CD4-positive, alpha-beta memory T cell (primary cell): ENCODE results near the gene LMNA. TPM values are rescaled to one million over a fixed set of nuclear protein-coding genes. Genes with fewer than 3 reads are reported as not detected.
A peak's percentile ranks its signal among the peaks of the same experiment; 100 is the strongest.

ENCODE experiments used
- CTCF ChIA-PET: fragments of 350-600 bp; sonication (Branson Sonifier 250); formaldehyde crosslinking; loops from one replicate; lab custom pipeline; 2021; ENCODE audit warnings: inconsistent platforms; ENCODE audit not compliant: partially characterized antibody; lab: Charles Lee
- POLR2A ChIA-PET: fragments of 350-600 bp; sonication (Branson Sonifier 250); formaldehyde crosslinking; loops from one replicate; lab custom pipeline; 2021; ENCODE audit not compliant: partially characterized antibody; lab: Charles Lee
- DNase-seq, 5 donors: peaks; one replicate each; pipeline versions ENCODE4 v3.0.0 to v3.0.0-alpha.2; 2020 to 2022; ENCODE audit warnings: mixed read lengths in 1 of 5
- H3K27ac ChIP-seq: one replicate; pipeline ENCODE4 v1.7.0; 2013; ENCODE audit warnings: low read depth, low read length
- H3K27me3 ChIP-seq: 2 replicates; pipeline ENCODE4 v1.7.0; 2013; ENCODE audit warnings: mild to moderate bottlenecking, low read length, moderate library complexity; ENCODE audit not compliant: insufficient read depth
- H3K36me3 ChIP-seq: 2 replicates; pipeline ENCODE4 v1.7.0; 2013; ENCODE audit warnings: mild to moderate bottlenecking, low read length, moderate library complexity; ENCODE audit not compliant: insufficient read depth
- H3K4me1 ChIP-seq: 2 replicates; pipeline ENCODE4 v1.7.0; 2013; ENCODE audit warnings: mild to moderate bottlenecking, low read length, moderate library complexity; ENCODE audit not compliant: insufficient read depth
- H3K4me3 ChIP-seq, 2 donors: one replicate each; pipeline ENCODE4 v1.7.0; 2013; ENCODE audit warnings: low read length in 2 of 2, mild to moderate bottlenecking in 1 of 2
- H3K9me3 ChIP-seq, 2 donors: one replicate each; pipeline ENCODE4 v1.7.0; 2013; ENCODE audit warnings: low read length in 2 of 2, control low read depth in 1 of 2; ENCODE audit not compliant: control insufficient read depth in 1 of 2
- H3K27ac Mint-ChIP-seq, 7 donors: one replicate each; pipeline ENCODE4 v1.8.0; 2020 to 2021; ENCODE audit warnings: mixed read lengths in 7 of 7, mild to moderate bottlenecking in 6 of 7, inconsistent platforms in 3 of 7, moderate library complexity in 3 of 7
- H3K27me3 Mint-ChIP-seq, 2 donors: one replicate each; pipeline ENCODE4 v1.8.0; 2020 to 2021; ENCODE audit warnings: mixed read lengths in 2 of 2
- H3K36me3 Mint-ChIP-seq, 2 donors: one replicate each; pipeline ENCODE4 v1.8.0; 2020 to 2021; ENCODE audit warnings: mixed read lengths in 2 of 2, inconsistent platforms in 1 of 2, mild to moderate bottlenecking in 1 of 2
- H3K4me1 Mint-ChIP-seq, 4 donors: one replicate each; pipeline ENCODE4 v1.8.0; 2020 to 2021; ENCODE audit warnings: mixed read lengths in 4 of 4, mild to moderate bottlenecking in 1 of 4
- H3K4me3 Mint-ChIP-seq, 8 donors: one replicate each; pipeline ENCODE4 v1.8.0; 2020 to 2021; ENCODE audit warnings: mixed read lengths in 8 of 8, mild to moderate bottlenecking in 7 of 8, moderate library complexity in 6 of 8, inconsistent platforms in 3 of 8
- H3K9me3 Mint-ChIP-seq, 8 donors: one replicate each; pipeline ENCODE4 v1.8.0; 2020 to 2021; ENCODE audit warnings: mixed read lengths in 8 of 8, mild to moderate bottlenecking in 5 of 8, inconsistent platforms in 3 of 8, moderate library complexity in 1 of 8
- intact Hi-C: fragments of 100-400 bp; cut with micrococcal nuclease; formaldehyde crosslinking; loops from one replicate; pipeline ENCODE4 v1.15.1; 2023
- polyA plus RNA-seq, 2 donors: library from polyadenylated mRNA; unstranded; fragments of 300-500 nt; fragmentation: Illumina TruSeq; gene quantifications; one replicate each; pipeline ENCODE4 v1.2.3, GENCODE V29; 2021
- total RNA-seq, 2 experiments: library from RNA; stranded (reverse); gene quantifications; one replicate each; pipeline ENCODE4 v1.2.3, GENCODE V29; 2021

LMNA gene
- total and polyA plus RNA-seq, 4 experiments from 2014 or later: 19.1 to 47.1 (median 31.7) TPM

DNA sequence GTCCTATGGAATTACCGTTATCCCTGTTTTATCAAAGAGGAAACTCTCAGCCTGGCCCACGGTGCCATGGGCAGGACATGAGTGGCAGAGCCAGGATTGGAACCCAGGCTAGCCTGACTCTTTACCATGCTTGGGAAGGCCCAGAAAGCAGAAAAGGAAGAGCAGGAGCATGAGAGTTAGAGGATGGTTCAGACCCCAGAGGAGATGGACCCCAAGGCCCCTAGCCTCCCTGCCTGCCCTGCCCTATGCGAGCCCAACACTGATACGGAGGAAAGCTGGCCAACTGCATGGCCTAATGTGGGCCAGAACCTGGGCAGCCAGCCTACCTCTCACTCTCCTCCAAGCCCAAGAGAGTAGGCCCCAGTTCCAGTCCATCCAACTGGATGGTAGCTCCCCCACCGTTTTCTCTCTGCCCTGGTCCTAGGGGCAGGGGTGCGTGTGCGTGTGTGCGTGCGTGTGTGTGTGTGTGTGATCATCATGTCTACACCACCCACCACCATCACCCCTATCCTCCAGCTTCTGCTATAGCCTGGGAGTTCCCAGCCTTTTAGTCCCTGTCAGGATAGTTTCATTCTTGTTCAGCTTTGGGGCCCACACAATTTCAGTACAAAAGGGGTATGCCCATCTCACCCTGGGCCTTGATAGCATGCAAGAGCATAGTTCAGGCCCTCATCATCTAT is 16.9 kb upstream of the LMNA start:
- peaks cover 3 to 4% of the 10 kb centered on the region in 2 donors for H3K27me3 Mint-ChIP-seq
- Histone ChIP-seq H3K4me3 (no peak overlapping the region), H3K36me3 (no peaks in the 10 kb centered on the region)

DNA sequence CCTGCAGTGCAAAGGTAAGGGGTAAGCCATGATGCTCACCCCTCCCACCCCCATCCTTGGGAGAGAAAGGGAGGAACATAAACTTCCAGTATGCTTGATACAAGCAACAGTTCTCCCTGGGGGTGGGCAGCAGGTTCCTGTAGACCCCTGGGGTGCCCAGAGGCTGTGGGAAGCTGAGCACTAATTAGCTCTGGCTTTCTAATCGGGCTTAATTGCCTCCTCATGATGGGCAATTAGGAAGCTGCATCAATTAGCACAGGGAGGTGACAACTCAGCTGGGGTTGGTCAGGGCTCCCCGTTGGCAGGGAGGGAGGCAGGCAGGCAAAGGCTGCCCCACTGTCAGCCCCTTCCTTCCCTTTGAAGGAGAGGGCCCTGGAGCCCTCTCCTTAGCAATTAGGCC is 15.7 kb upstream of the LMNA start:
- peak in 1 of 5 donors; percentile 39 for DNase-seq
- ChIA-PET POLR2A (interaction anchor here (1.2 to 19.7 kb wide), 2 partner anchors 23 to 114 kb away, joined by 5 to 527 read pairs; partner anchors contain the start of genes LMNA and PMF1), CTCF (interaction anchor here (1.5 to 18.7 kb wide), 5 partner anchors 8 to 126 kb away, joined by 3 to 716 read pairs (median 121); partner anchors contain the start of gene LMNA)
- Histone ChIP-seq H3K36me3 (no peaks in the 10 kb centered on the region), H3K27me3 (no peaks in the 10 kb centered on the region), H3K9me3 (no peaks in the 10 kb centered on the region), H3K4me1 (peaks cover 49% of the 10 kb centered on the region), H3K4me3 (no peak overlapping the region), H3K27ac (peak overlapping the region; percentile 78)
- H3K27ac Mint-ChIP-seq: peak overlapping the region; percentile 90 to 100 (median 99)
- peaks cover 0 to 4% of the 10 kb centered on the region in 2 donors for H3K36me3 Mint-ChIP-seq
- peaks cover 51 to 77% (median 60%) of the 10 kb centered on the region in 4 donors for H3K4me1 Mint-ChIP-seq
- H3K27me3 Mint-ChIP-seq: peaks cover 1 to 4% of the 10 kb centered on the region in 2 donors
- peaks cover 0 to 3% (median 0%) of the 10 kb centered on the region in 8 donors for H3K9me3 Mint-ChIP-seq
- no peak overlapping the region for H3K4me3 Mint-ChIP-seq
- intact Hi-C loops: loop anchor here (10.0 kb wide), 1 partner anchor 406 kb away; the partner anchor contains the start of gene MEF2D

More for the DNA sequence above, 16.9 kb upstream of the LMNA start:
- peak in 1 of 5 donors; percentile 53 for DNase-seq
- intact Hi-C loops: loop anchor here (2.0 to 10.0 kb wide), 2 partner anchors 17 to 407 kb away; partner anchors contain the start of genes LMNA and MEF2D
- Mint-ChIP-seq H3K4me1 (peaks cover 42 to 66% (median 51%) of the 10 kb centered on the region in 4 donors), H3K36me3 (peaks cover 0 to 4% of the 10 kb centered on the region in 2 donors), H3K9me3 (peaks cover 0 to 3% (median 0%) of the 10 kb centered on the region in 8 donors), H3K27ac (peak overlapping the region; percentile 90 to 100 (median 99)), H3K4me3 (peak overlapping the region in 4 of 8 donors; percentile 57 to 85 (median 82))
- no peaks in the 10 kb centered on the region for H3K27me3 ChIP-seq
- POLR2A ChIA-PET: interaction anchor here (1.0 to 19.7 kb wide), 6 partner anchors 8 to 185 kb away, joined by 3 to 527 read pairs (median 4); partner anchors contain the start of genes LMNA, PMF1 and SMG5
- H3K27ac ChIP-seq: peak overlapping the region; percentile 78
- peaks cover 38% of the 10 kb centered on the region for H3K4me1 ChIP-seq
- CTCF ChIA-PET: interaction anchor here (0.8 to 18.7 kb wide), 11 partner anchors 9 to 159 kb away, joined by 3 to 716 read pairs (median 8); partner anchors contain the start of genes LMNA, PMF1 and SEMA4A
- H3K9me3 ChIP-seq: no peaks in the 10 kb centered on the region

DNA sequence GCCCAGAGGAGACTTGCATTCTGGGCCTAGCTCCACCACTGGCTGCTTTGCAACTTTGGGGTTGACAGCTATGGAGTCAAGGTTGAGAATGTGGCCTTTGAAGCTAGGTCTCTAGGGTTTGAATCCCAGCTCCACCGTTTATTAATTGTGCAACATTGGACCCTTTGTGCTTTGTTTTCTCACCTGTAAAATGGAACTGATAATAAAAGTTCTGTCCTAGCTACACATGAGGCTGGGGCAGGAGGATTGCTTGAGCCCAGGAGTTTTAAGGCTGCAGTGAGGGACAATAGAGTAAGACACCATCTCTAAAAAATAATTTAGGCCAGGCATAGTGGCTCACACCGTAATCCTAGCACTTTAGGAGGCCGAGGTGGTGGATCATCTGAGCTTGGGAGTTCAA is 15.2 kb upstream of the LMNA start:
- H3K4me3 ChIP-seq: no peak overlapping the region
- no peaks in the 10 kb centered on the region for H3K36me3 ChIP-seq
- Mint-ChIP-seq H3K9me3 (peaks cover 0 to 3% (median 0%) of the 10 kb centered on the region in 8 donors), H3K4me1 (peaks cover 55 to 82% (median 64%) of the 10 kb centered on the region in 4 donors), H3K27ac (peak overlapping the region; percentile 86 to 100 (median 90)), H3K4me3 (no peak overlapping the region), H3K27me3 (peaks cover 0 to 4% of the 10 kb centered on the region in 2 donors), H3K36me3 (peaks cover 0 to 4% of the 10 kb centered on the region in 2 donors)
- no peak for DNase-seq
- H3K27ac ChIP-seq: no peak overlapping the region
- H3K4me1 ChIP-seq: peaks cover 54% of the 10 kb centered on the region
- POLR2A ChIA-PET: interaction anchor here (1.2 to 19.7 kb wide), 2 partner anchors 23 to 114 kb away, joined by 5 to 527 read pairs; partner anchors contain the start of genes LMNA and PMF1
- intact Hi-C loops: loop anchor here (10.0 kb wide), 1 partner anchor 406 kb away; the partner anchor contains the start of gene MEF2D
- no peaks in the 10 kb centered on the region for H3K9me3 ChIP-seq
- H3K27me3 ChIP-seq: no peaks in the 10 kb centered on the region
- CTCF ChIA-PET: interaction anchor here (1.5 to 18.7 kb wide), 5 partner anchors 8 to 125 kb away, joined by 3 to 716 read pairs (median 121); partner anchors contain the start of gene LMNA

DNA sequence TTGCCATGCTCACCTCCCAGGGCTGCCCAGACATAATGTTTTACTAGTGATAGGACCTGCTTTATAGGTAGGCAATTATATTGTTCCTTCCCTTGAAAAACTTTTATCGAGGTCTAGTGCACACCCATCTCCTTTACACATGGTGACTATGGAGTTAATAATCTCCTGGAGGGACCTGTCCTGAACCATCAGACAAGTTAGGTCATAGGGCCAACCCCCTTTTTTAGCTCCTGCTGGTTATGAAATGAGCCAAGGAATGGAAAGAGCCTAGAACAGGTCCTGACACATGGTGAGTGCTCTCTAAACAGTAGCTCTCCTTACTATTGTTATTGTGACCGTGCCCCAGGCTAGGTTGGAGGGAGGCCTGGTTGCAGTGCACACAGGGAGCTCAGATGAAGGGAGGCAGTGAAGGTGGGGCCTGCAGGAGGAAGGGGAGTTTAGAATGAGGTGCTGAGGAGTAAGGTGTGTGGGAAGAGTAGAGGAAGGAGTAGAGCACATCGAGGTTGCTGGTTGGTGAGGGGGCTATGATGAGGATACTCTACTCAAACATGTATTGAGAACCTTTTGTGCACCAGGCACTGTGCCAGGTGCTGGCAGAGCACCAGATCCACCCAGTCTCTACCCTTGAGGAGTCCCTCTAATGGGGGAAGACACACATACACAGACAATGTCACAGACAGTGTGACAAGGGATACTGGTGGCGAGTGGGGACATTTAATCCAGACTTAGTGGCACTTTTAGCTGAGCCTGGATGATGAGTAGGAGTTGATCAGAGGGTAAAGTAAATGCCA is 14.1 kb upstream of the LMNA start:
- peaks cover 0 to 4% of the 10 kb centered on the region in 2 donors for H3K27me3 Mint-ChIP-seq
- DNase-seq: no peak
- peaks cover 64 to 91% (median 73%) of the 10 kb centered on the region in 4 donors for H3K4me1 Mint-ChIP-seq
- Histone ChIP-seq H3K4me3 (no peak overlapping the region), H3K4me1 (peaks cover 64% of the 10 kb centered on the region), H3K36me3 (no peaks in the 10 kb centered on the region), H3K9me3 (no peaks in the 10 kb centered on the region), H3K27ac (no peak overlapping the region), H3K27me3 (no peaks in the 10 kb centered on the region)
- peak overlapping the region in 1 of 8 donors; percentile 40 for H3K4me3 Mint-ChIP-seq
- ChIA-PET POLR2A (interaction anchor here (19.7 kb wide), 1 partner anchor 22 kb away, joined by 527 read pairs; the partner anchor contains the start of gene LMNA), CTCF (interaction anchor here (0.7 to 18.7 kb wide), 7 partner anchors 7 to 893 kb away, joined by 3 to 716 read pairs (median 10); partner anchors contain the start of gene LMNA)
- peak overlapping the region; percentile 26 to 100 (median 92) for H3K27ac Mint-ChIP-seq
- peaks cover 0 to 4% of the 10 kb centered on the region in 2 donors for H3K36me3 Mint-ChIP-seq
- intact Hi-C loops: no loop called here
- peaks cover 0 to 3% (median 0%) of the 10 kb centered on the region in 8 donors for H3K9me3 Mint-ChIP-seq

DNA sequence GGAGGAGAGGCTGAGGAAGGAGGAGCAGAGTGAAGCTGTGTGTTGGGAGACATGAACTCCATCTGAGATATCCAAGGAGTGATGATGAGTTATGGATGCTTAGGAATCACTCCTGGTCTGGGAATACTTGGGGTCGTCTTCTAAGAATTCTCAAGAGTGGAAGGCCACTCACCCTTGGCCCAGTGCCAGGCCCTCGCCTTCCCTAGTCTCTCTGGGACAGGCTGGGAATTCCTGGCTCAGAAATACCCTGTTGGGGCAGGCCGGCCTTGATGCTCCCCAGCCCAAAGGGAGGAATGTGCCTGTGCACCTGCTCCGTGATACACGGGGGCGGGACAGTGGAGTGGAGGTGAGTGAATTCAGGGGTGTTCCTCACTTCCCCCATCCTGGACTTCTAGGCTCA is 12.6 kb upstream of the LMNA start:
- H3K27ac Mint-ChIP-seq: peak overlapping the region; percentile 55 to 100 (median 100)
- Histone ChIP-seq H3K27me3 (no peaks in the 10 kb centered on the region), H3K4me3 (no peak overlapping the region), H3K36me3 (no peaks in the 10 kb centered on the region), H3K9me3 (no peaks in the 10 kb centered on the region), H3K4me1 (peaks cover 61% of the 10 kb centered on the region), H3K27ac (no peak overlapping the region)
- CTCF ChIA-PET: interaction anchor here (0.9 to 18.7 kb wide), 4 partner anchors 10 to 124 kb away, joined by 3 to 716 read pairs (median 80); partner anchors contain the start of gene LMNA
- no peak for DNase-seq
- intact Hi-C loops: no loop called here
- peaks cover 54 to 91% (median 72%) of the 10 kb centered on the region in 4 donors for H3K4me1 Mint-ChIP-seq
- H3K9me3 Mint-ChIP-seq: peaks cover 0 to 2% (median 0%) of the 10 kb centered on the region in 8 donors
- peaks cover 0 to 2% of the 10 kb centered on the region in 2 donors for H3K27me3 Mint-ChIP-seq
- POLR2A ChIA-PET: interaction anchor here (19.7 kb wide), 1 partner anchor 20 kb away, joined by 527 read pairs; the partner anchor contains the start of gene LMNA
- H3K36me3 Mint-ChIP-seq: peaks cover 0 to 6% of the 10 kb centered on the region in 2 donors
- H3K4me3 Mint-ChIP-seq: peak overlapping the region in 1 of 8 donors; percentile 52
